Measurements from ENCODE around the gene HIVEP3. TPM values are rescaled to one million over a fixed set of nuclear protein-coding genes. Genes with fewer than 3 reads are reported as not detected.

Gene HIVEP3
- total RNA-seq, 1 experiment from 2014 or later = 3.1 TPM

- Histone ChIP-seq H3K36me3 (ENCODE audit: insufficient read depth, low read length, poor library complexity, severe bottlenecking) (no peaks in the 10 kb centered on the region), H3K9me3 (ENCODE audit: low read depth, low read length, poor library complexity, severe bottlenecking) (no peaks in the 10 kb centered on the region), H3K4me3 (ENCODE audit: low read depth, low read length, poor library complexity, severe bottlenecking) (no peak overlapping the region), H3K27ac (ENCODE audit: low read depth, low read length, poor library complexity, severe bottlenecking) (no peak overlapping the region), H3K4me1 (ENCODE audit: insufficient read depth, low read length, poor library complexity, severe bottlenecking) (peaks cover 20% of the 10 kb centered on the region), H3K27me3 (replicated peaks; ENCODE audit: insufficient read depth, low read depth, low read length, poor library complexity) (no peaks in the 10 kb centered on the region)
- BruUV-seq (replicated peaks) = no TSS peak
- intact Hi-C loops (cut with micrococcal nuclease; ENCODE audit: unreplicated experiment) = no loop called here
- CTCF ChIA-PET = no interaction called here
- DNase-seq (ENCODE audit: low spot score) = no peak
- POLR2A ChIA-PET (ENCODE audit: low non-redundant PET) = interaction anchor here (0.5 kb wide), 1 partner anchor 39 kb away, joined by 3 read pairs; no protein-coding TSS in a partner anchor
- no peak for TF ChIP-seq EZH2 (IDR thresholded peaks at IDR 0.05; ENCODE audit: borderline replicate concordance, low read depth, low read length, poor library complexity, severe bottlenecking)
- TF ChIP-seq CTCF (conservative IDR thresholded peaks at IDR 0.05; ENCODE audit: low read depth, low read length) = no peak
Measured at GRCh38 chr1:41663671-41664400, 254.9 kb downstream of the HIVEP3 start.

GRCh38 chr1:41662765-41663437, 255.8 kb downstream of the HIVEP3 start:
- peak; percentile 68 for DNase-seq (ENCODE audit: low spot score)
- peak overlapping the region; percentile 74 for H3K27ac ChIP-seq (ENCODE audit: low read depth, low read length, poor library complexity, severe bottlenecking)
- no peaks in the 10 kb centered on the region for H3K36me3 ChIP-seq (ENCODE audit: insufficient read depth, low read length, poor library complexity, severe bottlenecking)
- peak overlapping the region; percentile 58 for H3K4me3 ChIP-seq (ENCODE audit: low read depth, low read length, poor library complexity, severe bottlenecking)
- no TSS peak for BruUV-seq (replicated peaks)
- ChIA-PET CTCF (no interaction called here), POLR2A (ENCODE audit: low non-redundant PET) (no interaction called here)
- intact Hi-C loops (cut with micrococcal nuclease; ENCODE audit: unreplicated experiment) = no loop called here
- H3K4me1 ChIP-seq (ENCODE audit: insufficient read depth, low read length, poor library complexity, severe bottlenecking) = peaks cover 30% of the 10 kb centered on the region
- H3K9me3 ChIP-seq (ENCODE audit: low read depth, low read length, poor library complexity, severe bottlenecking) = no peaks in the 10 kb centered on the region
- TF ChIP-seq CTCF (conservative IDR thresholded peaks at IDR 0.05; ENCODE audit: low read depth, low read length) (no peak), EZH2 (IDR thresholded peaks at IDR 0.05; ENCODE audit: borderline replicate concordance, low read depth, low read length, poor library complexity, severe bottlenecking) (no peak)
- no peaks in the 10 kb centered on the region for H3K27me3 ChIP-seq (replicated peaks; ENCODE audit: insufficient read depth, low read depth, low read length, poor library complexity)

GRCh38 chr1:41662061-41662764, 256.5 kb downstream of the HIVEP3 start:
- H3K9me3 ChIP-seq (ENCODE audit: low read depth, low read length, poor library complexity, severe bottlenecking) = no peaks in the 10 kb centered on the region
- ChIA-PET POLR2A (ENCODE audit: low non-redundant PET) (interaction anchor here (0.8 kb wide), 1 partner anchor 13 kb away, joined by 4 read pairs; no protein-coding TSS in a partner anchor), CTCF (no interaction called here)
- intact Hi-C loops (cut with micrococcal nuclease; ENCODE audit: unreplicated experiment) = no loop called here
- peak overlapping the region; percentile 74 for H3K27ac ChIP-seq (ENCODE audit: low read depth, low read length, poor library complexity, severe bottlenecking)
- H3K4me1 ChIP-seq (ENCODE audit: insufficient read depth, low read length, poor library complexity, severe bottlenecking) = peaks cover 26% of the 10 kb centered on the region
- TF ChIP-seq EZH2 (IDR thresholded peaks at IDR 0.05; ENCODE audit: borderline replicate concordance, low read depth, low read length, poor library complexity, severe bottlenecking) (no peak), CTCF (conservative IDR thresholded peaks at IDR 0.05; ENCODE audit: low read depth, low read length) (no peak)
- peak overlapping the region; percentile 58 for H3K4me3 ChIP-seq (ENCODE audit: low read depth, low read length, poor library complexity, severe bottlenecking)
- no peaks in the 10 kb centered on the region for H3K27me3 ChIP-seq (replicated peaks; ENCODE audit: insufficient read depth, low read depth, low read length, poor library complexity)
- H3K36me3 ChIP-seq (ENCODE audit: insufficient read depth, low read length, poor library complexity, severe bottlenecking) = no peaks in the 10 kb centered on the region
- no TSS peak for BruUV-seq (replicated peaks)
- peak; percentile 84 for DNase-seq (ENCODE audit: low spot score)
